ENCODE data around the gene LRRTM4.

The LRRTM4 gene

DNA sequence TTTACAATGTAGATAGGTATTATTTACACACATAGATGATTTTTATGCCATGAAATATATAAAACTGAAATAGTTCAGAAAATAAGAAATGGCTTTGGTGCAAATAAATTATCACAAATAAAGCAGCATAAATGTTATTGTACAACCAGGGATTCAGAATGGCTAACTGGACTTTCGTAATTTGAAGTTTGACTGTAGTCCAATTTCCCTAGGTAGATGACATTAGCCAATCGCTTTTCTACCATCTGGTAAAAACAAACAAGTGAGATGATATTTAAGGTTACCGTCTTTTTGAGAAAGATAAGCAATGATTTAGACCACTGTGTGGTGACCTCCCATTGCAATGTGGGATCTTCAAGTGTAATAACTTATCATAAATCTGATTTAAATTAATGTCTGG lies 400.7 kb downstream of the LRRTM4 start:
- TF ChIP-seq SNAI2 (CRISPR knock-in tag; IDR thresholded peaks at IDR 0.05) (no peak), ARNTL (CRISPR knock-in tag; IDR thresholded peaks at IDR 0.05; ENCODE audit: borderline replicate concordance, low read depth) (no peak), PPARA (CRISPR knock-in tag; IDR thresholded peaks at IDR 0.05; ENCODE audit: borderline replicate concordance) (no peak), ZNF565 (CRISPR knock-in tag; conservative IDR thresholded peaks at IDR 0.05; ENCODE audit: low read depth) (no peak), POU6F1 (CRISPR knock-in tag; IDR thresholded peaks at IDR 0.05; ENCODE audit: borderline replicate concordance, low read depth) (no peak), GLIS3 (CRISPR knock-in tag; IDR thresholded peaks at IDR 0.05) (no peak), ZFP3 (CRISPR knock-in tag; IDR thresholded peaks at IDR 0.05) (no peak), ZFP30 (CRISPR knock-in tag; IDR thresholded peaks at IDR 0.05) (no peak), ZNF8 (CRISPR knock-in tag; IDR thresholded peaks at IDR 0.05) (no peak)
- no peak for ATAC-seq

DNA sequence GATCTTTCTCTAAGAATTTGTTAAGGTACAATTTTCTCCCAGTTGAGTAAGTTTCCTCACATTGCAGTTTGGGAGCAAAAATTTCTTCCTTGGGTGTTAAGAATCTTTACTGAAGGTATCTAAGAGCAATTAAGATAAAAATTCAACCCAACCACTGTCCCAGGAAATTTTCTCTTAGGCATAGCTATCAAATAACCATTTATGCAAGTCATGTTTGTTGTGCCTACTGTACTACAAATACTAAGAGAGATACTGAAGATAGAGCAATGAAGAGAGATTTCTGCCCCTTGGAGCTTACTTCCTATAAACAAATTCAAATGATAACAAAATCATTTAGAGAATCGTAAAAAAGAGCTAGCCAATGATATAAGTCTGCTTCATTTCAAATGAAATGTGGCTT lies 402.8 kb downstream of the LRRTM4 start:
- TF ChIP-seq, protein P1, sequence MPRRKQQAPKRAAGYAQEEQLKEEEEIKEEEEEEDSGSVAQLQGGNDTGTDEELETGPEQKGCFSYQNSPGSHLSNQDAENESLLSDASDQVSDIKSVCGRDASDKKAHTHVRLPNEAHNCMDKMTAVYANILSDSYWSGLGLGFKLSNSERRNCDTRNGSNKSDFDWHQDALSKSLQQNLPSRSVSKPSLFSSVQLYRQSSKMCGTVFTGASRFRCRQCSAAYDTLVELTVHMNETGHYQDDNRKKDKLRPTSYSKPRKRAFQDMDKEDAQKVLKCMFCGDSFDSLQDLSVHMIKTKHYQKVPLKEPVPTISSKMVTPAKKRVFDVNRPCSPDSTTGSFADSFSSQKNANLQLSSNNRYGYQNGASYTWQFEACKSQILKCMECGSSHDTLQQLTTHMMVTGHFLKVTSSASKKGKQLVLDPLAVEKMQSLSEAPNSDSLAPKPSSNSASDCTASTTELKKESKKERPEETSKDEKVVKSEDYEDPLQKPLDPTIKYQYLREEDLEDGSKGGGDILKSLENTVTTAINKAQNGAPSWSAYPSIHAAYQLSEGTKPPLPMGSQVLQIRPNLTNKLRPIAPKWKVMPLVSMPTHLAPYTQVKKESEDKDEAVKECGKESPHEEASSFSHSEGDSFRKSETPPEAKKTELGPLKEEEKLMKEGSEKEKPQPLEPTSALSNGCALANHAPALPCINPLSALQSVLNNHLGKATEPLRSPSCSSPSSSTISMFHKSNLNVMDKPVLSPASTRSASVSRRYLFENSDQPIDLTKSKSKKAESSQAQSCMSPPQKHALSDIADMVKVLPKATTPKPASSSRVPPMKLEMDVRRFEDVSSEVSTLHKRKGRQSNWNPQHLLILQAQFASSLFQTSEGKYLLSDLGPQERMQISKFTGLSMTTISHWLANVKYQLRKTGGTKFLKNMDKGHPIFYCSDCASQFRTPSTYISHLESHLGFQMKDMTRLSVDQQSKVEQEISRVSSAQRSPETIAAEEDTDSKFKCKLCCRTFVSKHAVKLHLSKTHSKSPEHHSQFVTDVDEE (CRISPR knock-in tag; IDR thresholded peaks at IDR 0.05): no peak
- TF ChIP-seq ESRRG (CRISPR knock-in tag; IDR thresholded peaks at IDR 0.05) (no peak), ARNTL (CRISPR knock-in tag; IDR thresholded peaks at IDR 0.05; ENCODE audit: borderline replicate concordance, low read depth) (no peak), PPARA (CRISPR knock-in tag; IDR thresholded peaks at IDR 0.05; ENCODE audit: borderline replicate concordance) (no peak), CREB5 (CRISPR knock-in tag; IDR thresholded peaks at IDR 0.05; ENCODE audit: low read depth) (no peak), CSRNP3 (CRISPR knock-in tag; IDR thresholded peaks at IDR 0.05) (no peak), TCF4 (CRISPR knock-in tag; IDR thresholded peaks at IDR 0.05; ENCODE audit: borderline replicate concordance) (no peak), PATZ1 (CRISPR knock-in tag; IDR thresholded peaks at IDR 0.05; ENCODE audit: borderline replicate concordance) (no peak), ZNF8 (CRISPR knock-in tag; IDR thresholded peaks at IDR 0.05) (no peak), ZNF70 (CRISPR knock-in tag; IDR thresholded peaks at IDR 0.05) (no peak), CSDC2 (CRISPR knock-in tag; IDR thresholded peaks at IDR 0.05) (no peak), ISL1 (CRISPR knock-in tag; IDR thresholded peaks at IDR 0.05) (no peak), TOX (CRISPR knock-in tag; IDR thresholded peaks at IDR 0.05; ENCODE audit: borderline replicate concordance) (no peak), BACH2 (CRISPR knock-in tag; IDR thresholded peaks at IDR 0.05; ENCODE audit: borderline replicate concordance) (no peak), POU6F1 (CRISPR knock-in tag; IDR thresholded peaks at IDR 0.05; ENCODE audit: borderline replicate concordance, low read depth) (no peak), ZFP30 (CRISPR knock-in tag; IDR thresholded peaks at IDR 0.05) (no peak), ZFP3 (CRISPR knock-in tag; IDR thresholded peaks at IDR 0.05) (no peak)
- ATAC-seq: no peak
